GM23338 (cell line): ENCODE data around the gene NUAK2. TPM values are rescaled to one million over a fixed set of nuclear protein-coding genes. Genes with fewer than 3 reads are reported as not detected.

Experiments used
- ATAC-seq: fragments of 200-7000 bp; cut with Tn5 transposase; 3 replicates; pipeline ENCODE4 v1.9.1; 2020
- DNase-seq: peaks from one replicate; pipeline ENCODE4 v3.0.0-alpha.2; 2015; ENCODE audit warnings: low spot score
- H2AFZ ChIP-seq: fragments of 200-600 bp; sonication (generic); 2 replicates; pipeline ENCODE4 v1.8.0; 2016; ENCODE audit warnings: antibody characterized with exemption, mild to moderate bottlenecking, moderate library complexity
- H3F3A ChIP-seq: fragments of 200-600 bp; sonication (generic); replicated peaks from 2 replicates; pipeline ENCODE4 v1.8.0; 2017; ENCODE audit warnings: antibody characterized with exemption, mixed run types, low read depth
- H3K27ac ChIP-seq: fragments of 200-600 bp; sonication (generic); 2 replicates; pipeline ENCODE4 v1.6.1; 2016; ENCODE audit warnings: low read depth
- H3K27me3 ChIP-seq: fragments of 200-600 bp; sonication (generic); 2 replicates; pipeline ENCODE4 v1.8.0; 2016; ENCODE audit warnings: mild to moderate bottlenecking, mixed run types, moderate library complexity; ENCODE audit not compliant: insufficient read depth
- H3K36me3 ChIP-seq: fragments of 200-600 bp; sonication (generic); 2 replicates; pipeline ENCODE4 v1.8.0; 2016; ENCODE audit warnings: mild to moderate bottlenecking; ENCODE audit not compliant: insufficient read depth
- H3K4me1 ChIP-seq: fragments of 200-600 bp; sonication (generic); 2 replicates; pipeline ENCODE4 v1.8.0; 2016; ENCODE audit warnings: mild to moderate bottlenecking, moderate library complexity; ENCODE audit not compliant: insufficient read depth
- H3K4me2 ChIP-seq: fragments of 200-600 bp; sonication (generic); 2 replicates; pipeline ENCODE4 v1.7.1; 2017; ENCODE audit warnings: mixed run types
- H3K4me3 ChIP-seq: fragments of 200-600 bp; sonication (generic); 2 replicates; pipeline ENCODE4 v1.6.1; 2016; ENCODE audit warnings: mixed run types
- H3K79me2 ChIP-seq: fragments of 200-600 bp; sonication (generic); replicated peaks from 2 replicates; pipeline ENCODE4 v1.8.0; 2017; ENCODE audit warnings: mild to moderate bottlenecking; ENCODE audit not compliant: insufficient read depth
- H3K9me2 ChIP-seq: fragments of 200-600 bp; sonication (generic); 2 replicates; pipeline ENCODE4 v1.8.0; 2017; ENCODE audit not compliant: insufficient read depth
- H4K20me1 ChIP-seq: fragments of 200-600 bp; sonication (generic); replicated peaks from 2 replicates; pipeline ENCODE4 v1.8.0; 2017; ENCODE audit warnings: mild to moderate bottlenecking; ENCODE audit not compliant: insufficient read depth
- H3K27ac Mint-ChIP-seq: 2 replicates; pipeline ENCODE4 v1.8.0; 2020; ENCODE audit warnings: inconsistent platforms, mild to moderate bottlenecking, moderate library complexity, mixed read lengths
- H3K27me3 Mint-ChIP-seq: 3 replicates; pipeline ENCODE4 v1.8.0; 2022; ENCODE audit warnings: low read depth, mild to moderate bottlenecking, moderate library complexity, mixed read lengths, inconsistent platforms; ENCODE audit not compliant: insufficient read depth, poor library complexity
- H3K36me3 Mint-ChIP-seq: 3 replicates; pipeline ENCODE4 v1.8.0; 2021; ENCODE audit warnings: low read depth, mild to moderate bottlenecking, inconsistent platforms, moderate library complexity, mixed read lengths
- H3K4me1 Mint-ChIP-seq: 3 replicates; pipeline ENCODE4 v1.8.0; 2020; ENCODE audit warnings: mild to moderate bottlenecking, inconsistent platforms, mixed read lengths
- H3K4me3 Mint-ChIP-seq: 3 replicates; pipeline ENCODE4 v1.8.0; 2021; ENCODE audit warnings: moderate library complexity, mild to moderate bottlenecking, inconsistent platforms, mixed read lengths
- H3K9me3 Mint-ChIP-seq: 3 replicates; pipeline ENCODE4 v1.8.0; 2020; ENCODE audit warnings: moderate library complexity, mild to moderate bottlenecking, inconsistent platforms, mixed read lengths
- CREB1 ChIP-seq: fragments of 250-450 bp; sonication (Bioruptor Pico); IDR thresholded peaks from 2 replicates; pipeline ENCODE4 v1.5.0; 2020; ENCODE audit warnings: low read depth, mild to moderate bottlenecking, moderate library complexity
- CTCF ChIP-seq, 2 experiments: fragments of 200-600 bp in 1 of 2; sonication (generic) in 1 of 2; conservative IDR thresholded peaks; 2 replicates each; pipeline versions ENCODE4 v1.5.1 to v1.6.1; 2016 to 2017; ENCODE audit warnings: antibody characterized with exemption in 2 of 2, low read depth in 2 of 2, mild to moderate bottlenecking in 2 of 2, moderate library complexity in 1 of 2
- EZH2 ChIP-seq: fragments of 200-600 bp; sonication (generic); IDR thresholded peaks from one replicate; pipeline ENCODE4 v1.8.0; 2017; ENCODE audit warnings: antibody characterized with exemption, mild to moderate bottlenecking, low read depth; ENCODE audit not compliant: unreplicated experiment
- EZH2phosphoT487 ChIP-seq: fragments of 200-600 bp; sonication (generic); IDR thresholded peaks from one replicate; pipeline ENCODE4 v1.8.1; 2018; ENCODE audit warnings: antibody characterized with exemption; ENCODE audit not compliant: unreplicated experiment
- JUNB ChIP-seq: IDR thresholded peaks from one replicate; pipeline ENCODE4 v1.6.1; 2016; ENCODE audit warnings: antibody characterized with exemption; ENCODE audit not compliant: unreplicated experiment
- POLR2AphosphoS5 ChIP-seq: IDR thresholded peaks from 2 replicates; pipeline ENCODE4 v1.6.1; 2016; ENCODE audit warnings: antibody characterized with exemption, low read depth
- STAT1 ChIP-seq: IDR thresholded peaks from one replicate; pipeline ENCODE4 v1.6.1; 2016; ENCODE audit warnings: antibody characterized with exemption; ENCODE audit not compliant: unreplicated experiment
- ZNF331 ChIP-seq: fragments of 250-450 bp; sonication (Bioruptor Pico); IDR thresholded peaks from 2 replicates; pipeline ENCODE4 v1.5.0; 2020; ENCODE audit warnings: low read depth, mild to moderate bottlenecking, moderate library complexity
- ZNF462 ChIP-seq: fragments of 250-450 bp; sonication (Bioruptor Pico); IDR thresholded peaks from 2 replicates; pipeline ENCODE4 v1.5.0; 2020; ENCODE audit warnings: mild to moderate bottlenecking, moderate library complexity
- polyA plus RNA-seq: library from polyadenylated mRNA; unstranded; fragments of >200 nt; fragmentation: Nextera tagmentation; extraction: Ambion mirVana; gene quantifications from 2 replicates; pipeline ENCODE4 v1.2.1, GENCODE V29; 2016
- total RNA-seq: library from RNA; depleted of rRNA; stranded (reverse); fragments of >200 nt; shearing (Covaris generic); gene quantifications from 2 replicates; pipeline ENCODE4 v1.2.3, GENCODE V29; 2014
- TF ChIP-seq, protein P1 (sequence below): IDR thresholded peaks from 2 replicates; pipeline ENCODE4 v1.6.1; 2016; ENCODE audit warnings: antibody characterized with exemption

NUAK2 gene
- total and polyA plus RNA-seq, 2 experiments from 2014 or later: 7.8 to 15.3 TPM

DNA sequence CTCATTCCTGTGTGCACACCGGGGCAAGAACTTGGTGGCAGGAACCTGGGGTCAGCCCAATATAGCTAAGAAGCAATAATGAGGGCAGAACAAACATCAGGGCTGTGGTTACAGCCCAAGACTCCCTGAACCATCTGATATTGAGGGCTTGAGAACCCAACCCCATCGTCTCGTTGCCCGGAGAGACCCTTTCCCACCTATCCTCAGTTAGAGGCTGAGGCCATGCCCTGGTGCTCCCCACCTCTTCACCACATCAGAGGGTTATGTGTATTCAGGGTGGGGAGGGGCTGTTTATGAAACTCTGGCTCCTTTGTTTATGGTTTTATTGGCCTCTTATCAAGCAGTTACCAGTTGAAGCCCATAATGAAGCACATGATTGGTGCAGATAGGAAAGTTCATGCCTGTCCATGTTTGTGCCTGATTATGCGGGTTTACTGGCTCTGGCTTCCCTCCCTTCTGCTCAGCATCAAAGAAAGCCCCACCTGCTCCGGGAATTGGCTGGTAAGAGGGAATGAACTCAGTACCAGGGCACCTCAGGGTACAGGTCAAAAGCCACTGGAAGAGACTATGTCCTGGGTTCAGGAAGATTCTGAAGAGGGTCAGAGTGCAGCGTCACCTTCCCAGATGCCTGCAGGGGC, 14.5 kb downstream of the NUAK2 start (continued):
- TF ChIP-seq, protein P1, sequence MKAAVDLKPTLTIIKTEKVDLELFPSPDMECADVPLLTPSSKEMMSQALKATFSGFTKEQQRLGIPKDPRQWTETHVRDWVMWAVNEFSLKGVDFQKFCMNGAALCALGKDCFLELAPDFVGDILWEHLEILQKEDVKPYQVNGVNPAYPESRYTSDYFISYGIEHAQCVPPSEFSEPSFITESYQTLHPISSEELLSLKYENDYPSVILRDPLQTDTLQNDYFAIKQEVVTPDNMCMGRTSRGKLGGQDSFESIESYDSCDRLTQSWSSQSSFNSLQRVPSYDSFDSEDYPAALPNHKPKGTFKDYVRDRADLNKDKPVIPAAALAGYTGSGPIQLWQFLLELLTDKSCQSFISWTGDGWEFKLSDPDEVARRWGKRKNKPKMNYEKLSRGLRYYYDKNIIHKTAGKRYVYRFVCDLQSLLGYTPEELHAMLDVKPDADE: no peak

- Histone ChIP-seq H3F3A (peaks cover 12% of the 10 kb centered on the region), H3K4me3 (no peak overlapping the region), H3K36me3 (peaks cover 29% of the 10 kb centered on the region), H4K20me1 (no peaks in the 10 kb centered on the region), H3K27me3 (no peaks in the 10 kb centered on the region), H2AFZ (no peak overlapping the region), H3K4me2 (no peak overlapping the region), H3K79me2 (peaks cover 4% of the 10 kb centered on the region; the same call in 1 of the 2 replicates), H3K27ac (0 out of 2 replicates have a peak overlapping the region, but pooled peaks have one; percentile 65), H3K9me2 (no peaks in the 10 kb centered on the region), H3K4me1 (peaks cover 25% of the 10 kb centered on the region)
- no peak overlapping the region; the same call in 2 of the 3 replicates for H3K4me3 Mint-ChIP-seq
- DNase-seq (no peak), ATAC-seq (no peak)
- H3K27ac Mint-ChIP-seq: peak overlapping the region; percentile 79
- no peaks in the 10 kb centered on the region for H3K9me3 Mint-ChIP-seq
- H3K27me3 Mint-ChIP-seq: peaks cover 18% of the 10 kb centered on the region
- H3K4me1 Mint-ChIP-seq: peaks cover 32% of the 10 kb centered on the region
- H3K36me3 Mint-ChIP-seq: peaks cover 74% of the 10 kb centered on the region
- no peak for TF ChIP-seq JUNB
- no peak for TF ChIP-seq EZH2phosphoT487
- TF ChIP-seq EZH2: no peak
- TF ChIP-seq CREB1 (CRISPR knock-in tag): no peak
- TF ChIP-seq POLR2AphosphoS5: no peak
- no peak for TF ChIP-seq STAT1
- TF ChIP-seq, protein P1: no peak
- no peak for TF ChIP-seq CTCF (conservative IDR thresholded peaks at IDR 0.05; ENCODE audit: low read depth in 2 of 2)
- no peak for TF ChIP-seq ZNF462
- no peak for TF ChIP-seq ZNF331 (CRISPR knock-in tag)
These were observed 16.9 kb downstream of the NUAK2 start for GRCh38 chr1:205304695-205305070.
